HepG2 (cell line): Measurements from ENCODE around the gene SIGMAR1. TPM values are rescaled to one million over a fixed set of nuclear protein-coding genes. Genes with fewer than 3 reads are reported as not detected.

Experiments used
- ATAC-seq: fragments of 200-7000 bp; cut with Tn5 transposase; 3 replicates; pipeline ENCODE4 v1.9.1; 2020; ENCODE audit warnings: mild to moderate bottlenecking, moderate library complexity
- BruUV-seq: library from RNA; stranded (reverse); fragments of 400-500 nt; replicated peaks from 2 replicates; lab custom pipeline; 2021; lab: Mats Ljungman, UMichigan
- CTCF ChIA-PET: fragments of 300-600 bp; formaldehyde crosslinking; extraction: SDS; loops from one replicate; lab custom pipeline; 2021; ENCODE audit warnings: low total read pairs, inconsistent platforms, low intra/inter-chr PET ratio; lab: Yijun Ruan, JAX
- POLR2A ChIA-PET: fragments of 350-600 bp; sonication (Branson Sonifier 250); formaldehyde crosslinking; loops from one replicate; lab custom pipeline; 2020; ENCODE audit warnings: antibody characterized with exemption, inconsistent platforms; lab: Yijun Ruan, JAX
- DNase-seq: peaks from one replicate; pipeline ENCODE4 v3.0.0-alpha.2; 2015; ENCODE audit warnings: low spot score
- FAIRE-seq: peaks from 3 replicates; lab custom pipeline; 2011; peaks lifted over from hg19 to GRCh38; lab: Jason Lieb, UNC
- H2AFZ ChIP-seq: one replicate; pipeline ENCODE4 v1.6.1; 2011; ENCODE audit warnings: low read length, inconsistent platforms
- H3K27ac ChIP-seq: fragments of 300-600 bp; 3 replicates; pipeline ENCODE4 v1.8.0; 2011; ENCODE audit warnings: mixed run types, mild to moderate bottlenecking, mixed read lengths, low read length, inconsistent platforms; ENCODE audit not compliant: insufficient read depth; ENCODE audit errors: extremely low read length
- H3K27me3 ChIP-seq, 2 experiments: fragments of 200-600 bp in 1 of 2; 2 replicates in 1 of 2; 3 replicates in 1 of 2; pipeline versions ENCODE4 v1.6.0 to v1.8.0; 2011; ENCODE audit warnings: low read length in 2 of 2, mild to moderate bottlenecking in 2 of 2, moderate library complexity in 2 of 2, inconsistent platforms in 1 of 2; ENCODE audit not compliant: insufficient read depth in 2 of 2, control insufficient read depth in 1 of 2
- H3K36me3 ChIP-seq, 2 experiments: fragments of 200-600 bp in 1 of 2; replicated peaks in 1 of 2; 2 replicates in 1 of 2; 3 replicates in 1 of 2; pipeline versions ENCODE4 v1.5.1 to v1.8.0; 2011; ENCODE audit warnings: low read length in 2 of 2, inconsistent platforms in 1 of 2; ENCODE audit not compliant: insufficient read depth in 2 of 2, control insufficient read depth in 1 of 2
- H3K4me1 ChIP-seq: 2 replicates; pipeline ENCODE4 v1.5.1; 2012; ENCODE audit warnings: low read length, inconsistent platforms; ENCODE audit not compliant: insufficient read depth
- H3K4me2 ChIP-seq: 2 replicates; pipeline ENCODE4 v1.6.0; 2011; ENCODE audit warnings: low read depth, low read length, inconsistent platforms
- H3K4me3 ChIP-seq, 3 experiments: fragments of 200-600 bp in 1 of 3; sonication (generic), shearing (Covaris generic) in 1 of 3; replicated peaks in 1 of 3; 2 replicates each; pipeline ENCODE4 v1.5.1; 2011 to 2016; ENCODE audit warnings: low read length in 3 of 3, inconsistent platforms in 2 of 3, low read depth in 2 of 3, mild to moderate bottlenecking in 2 of 3, control low read depth in 1 of 3, mixed read lengths in 1 of 3; ENCODE audit not compliant: insufficient read depth in 1 of 3
- H3K79me2 ChIP-seq: one replicate; pipeline ENCODE4 v1.6.1; 2011; ENCODE audit warnings: low read length, inconsistent platforms; ENCODE audit not compliant: insufficient read depth
- H3K9ac ChIP-seq: 2 replicates; pipeline ENCODE4 v1.6.0; 2011; ENCODE audit warnings: mild to moderate bottlenecking, low read depth, low read length, inconsistent platforms; ENCODE audit not compliant: insufficient read depth
- H3K9me3 ChIP-seq: 2 replicates; pipeline ENCODE4 v1.5.1; 2012; ENCODE audit warnings: mild to moderate bottlenecking, low read length
- H4K20me1 ChIP-seq: 2 replicates; pipeline ENCODE4 v1.6.0; 2011; ENCODE audit warnings: inconsistent platforms, mild to moderate bottlenecking, low read length, moderate library complexity; ENCODE audit not compliant: insufficient read depth
- MTF2 ChIP-seq: sonication (generic); formaldehyde crosslinking; IDR thresholded peaks from 2 replicates; pipeline ENCODE4 v1.5.0; 2020; ENCODE audit warnings: missing genetic modification reagents, borderline replicate concordance
- ZNF263 ChIP-seq: sonication (generic); formaldehyde crosslinking; IDR thresholded peaks from 2 replicates; pipeline ENCODE4 v1.4.0; 2020; ENCODE audit warnings: missing genetic modification reagents
- ZNF703 ChIP-seq: sonication (generic); formaldehyde crosslinking; IDR thresholded peaks from 2 replicates; pipeline ENCODE4 v1.5.1; 2020; ENCODE audit warnings: missing genetic modification reagents, mild to moderate bottlenecking, moderate library complexity, borderline replicate concordance
- ZNF768 ChIP-seq: sonication (generic); formaldehyde crosslinking; IDR thresholded peaks from 2 replicates; pipeline ENCODE4 v1.4.0; 2020; ENCODE audit warnings: missing genetic modification reagents
- WGBS: methylation state at CpG from one replicate; pipeline ENCODE4 v1.1.6; 2017; ENCODE audit warnings: low lambda C conversion rate; 5-methylcytosine and 5-hydroxymethylcytosine counted together
- in situ Hi-C: cut with HindIII; loops from 2 replicates; pipeline ENCODE4 v1.10.0; 2017; ENCODE audit warnings: low pct_unique_long_range_greater_than_20kb; ENCODE audit not compliant: extremely low pct_ligation_motif_present
- intact Hi-C: fragments of 100-400 bp; cut with micrococcal nuclease; formaldehyde crosslinking; loops from one replicate; pipeline ENCODE4 v1.10.0; 2022; ENCODE audit not compliant: unreplicated experiment
- polyA plus RNA-seq, 8 experiments: library from polyadenylated mRNA; depleted of rRNA in 3 of 8; stranded (reverse) in 7 of 8; unstranded in 1 of 8; fragments of >200 nt; fragmentation: Illumina TruSeq in 4 of 8; extraction: Trizol in 4 of 8; gene quantifications; 2 replicates each; pipeline versions ENCODE4 v1.2.1 to v1.2.3, GENCODE V29; 2011 to 2016; ENCODE audit warnings: low read depth in 4 of 8, missing spikeins in 1 of 8, mixed read lengths in 1 of 8; ENCODE audit not compliant: insufficient read depth in 1 of 8
- total RNA-seq, 5 experiments: library from RNA; depleted of rRNA; stranded (reverse); fragments of >200 nt; fragmentation: Illumina TruSeq; extraction: Trizol; gene quantifications; 2 replicates each; pipeline ENCODE4 v1.2.3, GENCODE V29; 2016; ENCODE audit warnings: low read depth in 1 of 5

The SIGMAR1 gene
- total and polyA plus RNA-seq, 2 of the 13 experiments (the other 11 are each of a cell fraction or from before 2014, with no cell fraction given), result 38.9 to 60.8 TPM

- no peak for DNase-seq
- no peak for FAIRE-seq
- peak overlapping the region; percentile 32; the same call in 1 of the 2 replicates for H3K4me2 ChIP-seq
- H4K20me1 ChIP-seq, result peaks cover 4% of the 10 kb centered on the region; the same call in 1 of the 2 replicates
- H3K9me3 ChIP-seq, result no peaks in the 10 kb centered on the region
- H3K27me3 ChIP-seq, result peaks cover 19 to 86% of the 10 kb centered on the region in 2 experiments
- H2AFZ ChIP-seq, result no peak overlapping the region
- H3K79me2 ChIP-seq, result no peaks in the 10 kb centered on the region
- no peaks in the 10 kb centered on the region for H3K36me3 ChIP-seq
- 22% methylated on average over 13 of the region's 40 CpGs for WGBS
- peaks cover 28% of the 10 kb centered on the region; the same call in 1 of the 2 replicates for H3K4me1 ChIP-seq
- no TSS peak for BruUV-seq
- POLR2A ChIA-PET, result no interaction called here
- intact Hi-C loops (loop anchor here (1.0 to 5.0 kb wide), 3 partner anchors 42 to 154 kb away; no protein-coding TSS in a partner anchor), in situ Hi-C loops (loop anchor here (5.0 kb wide), 1 partner anchor 38 kb away; no protein-coding TSS in a partner anchor)
- CTCF ChIA-PET, result interaction anchor here (1.8 to 3.9 kb wide), 4 partner anchors 28 to 186 kb away, joined by 10 to 42 read pairs (median 10); no protein-coding TSS in a partner anchor
- H3K27ac ChIP-seq, result no peak overlapping the region
- H3K9ac ChIP-seq, result no peak overlapping the region
- H3K4me3 ChIP-seq, result peak overlapping the region in 1 of 3 experiments; percentile 7; a peak in 1 of 6 replicates
- TF ChIP-seq ZNF263 (CRISPR knock-in tag), result no peak
- TF ChIP-seq MTF2, result 0 out of 2 replicates have a peak, but pooled peaks have one; percentile 21
- TF ChIP-seq ZNF768 (CRISPR knock-in tag), result peak; percentile 97
- no peak for TF ChIP-seq ZNF703
- ATAC-seq, result peak; percentile 9
These were observed 47.0 kb downstream of the SIGMAR1 start for GRCh38 chr9:34590381-34591247.
